DMS79 treated with DMSO at 0.1 percent for 48 hours (cell line): Measurements from ENCODE around the gene TACC3.

Experiments
- DNase-seq: peaks from one replicate; lab custom pipeline; 2025; lab: John Stamatoyannopoulos, UW

TACC3 gene

DNA sequence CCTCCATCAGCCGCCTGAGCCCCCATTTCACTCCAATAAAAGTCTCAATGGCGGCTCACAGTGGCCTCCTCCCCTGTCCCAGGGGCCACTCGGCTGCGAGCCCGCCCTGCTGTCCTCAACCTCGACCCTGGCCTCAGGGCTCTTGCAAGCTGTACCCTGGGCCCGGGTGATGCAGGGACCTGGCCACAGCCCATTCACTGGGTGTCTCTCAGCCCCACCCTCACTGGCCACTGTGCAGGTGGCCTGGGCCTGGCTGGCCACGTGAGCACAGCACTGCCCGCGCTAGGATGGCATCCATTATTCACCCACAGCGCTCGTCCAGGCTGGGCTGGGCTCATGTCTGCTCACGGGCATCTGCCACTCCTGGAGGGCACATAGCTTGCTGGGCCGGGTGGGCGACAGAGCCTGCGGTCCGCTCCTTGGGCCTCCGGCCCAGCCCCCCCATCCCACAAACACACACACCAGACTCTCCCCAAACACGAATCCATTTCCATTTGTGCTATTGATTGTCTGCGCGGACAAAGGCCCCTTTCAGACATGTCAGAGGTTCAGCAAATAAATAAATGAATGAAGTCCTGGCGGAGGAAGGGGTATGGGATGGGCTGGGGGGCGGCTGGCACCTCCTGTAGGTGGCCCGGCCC, 55.3 kb downstream of the TACC3 start:
- no peak for DNase-seq

DNA sequence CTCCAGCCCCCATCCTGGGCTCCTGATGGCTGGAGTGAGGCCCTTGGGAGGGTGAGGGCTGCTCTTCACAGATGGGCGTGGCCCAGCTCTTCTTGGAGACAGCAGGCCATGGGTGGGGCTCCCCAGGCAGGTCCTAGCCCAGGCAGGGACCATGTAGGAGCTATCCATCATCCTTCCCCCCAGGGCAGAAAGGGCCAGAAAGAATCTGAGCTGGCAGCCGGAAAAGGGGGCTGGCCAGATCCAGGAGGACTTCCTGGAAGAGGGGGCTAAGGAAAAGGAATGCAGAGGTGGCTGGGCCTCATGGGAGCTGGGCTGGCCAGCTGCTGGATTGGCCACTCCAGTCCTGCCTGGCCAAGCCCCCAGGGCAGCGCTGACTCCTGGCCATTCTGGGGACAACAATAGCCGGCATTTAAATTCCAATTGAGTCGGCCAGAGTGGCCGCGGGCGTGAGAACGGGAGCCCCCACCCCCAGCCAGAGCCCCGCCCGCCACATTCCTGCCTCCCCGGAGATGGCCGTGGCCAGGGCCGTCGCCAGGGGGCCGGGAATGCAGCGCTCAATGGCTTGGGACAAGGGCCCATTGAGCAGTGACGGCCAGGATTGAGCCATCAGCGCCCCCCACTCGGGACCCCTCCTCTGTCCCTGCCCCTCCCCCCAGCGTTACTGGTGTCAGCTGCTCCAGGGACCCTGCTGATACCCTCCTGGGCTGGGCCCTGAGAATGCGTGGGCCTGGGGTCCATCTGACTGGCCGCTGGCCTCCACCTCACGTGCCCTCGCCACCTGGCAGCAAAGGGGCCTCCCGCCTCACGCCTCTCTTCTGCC, 56.7 kb downstream of the TACC3 start:
- DNase-seq, result no peak

DNA sequence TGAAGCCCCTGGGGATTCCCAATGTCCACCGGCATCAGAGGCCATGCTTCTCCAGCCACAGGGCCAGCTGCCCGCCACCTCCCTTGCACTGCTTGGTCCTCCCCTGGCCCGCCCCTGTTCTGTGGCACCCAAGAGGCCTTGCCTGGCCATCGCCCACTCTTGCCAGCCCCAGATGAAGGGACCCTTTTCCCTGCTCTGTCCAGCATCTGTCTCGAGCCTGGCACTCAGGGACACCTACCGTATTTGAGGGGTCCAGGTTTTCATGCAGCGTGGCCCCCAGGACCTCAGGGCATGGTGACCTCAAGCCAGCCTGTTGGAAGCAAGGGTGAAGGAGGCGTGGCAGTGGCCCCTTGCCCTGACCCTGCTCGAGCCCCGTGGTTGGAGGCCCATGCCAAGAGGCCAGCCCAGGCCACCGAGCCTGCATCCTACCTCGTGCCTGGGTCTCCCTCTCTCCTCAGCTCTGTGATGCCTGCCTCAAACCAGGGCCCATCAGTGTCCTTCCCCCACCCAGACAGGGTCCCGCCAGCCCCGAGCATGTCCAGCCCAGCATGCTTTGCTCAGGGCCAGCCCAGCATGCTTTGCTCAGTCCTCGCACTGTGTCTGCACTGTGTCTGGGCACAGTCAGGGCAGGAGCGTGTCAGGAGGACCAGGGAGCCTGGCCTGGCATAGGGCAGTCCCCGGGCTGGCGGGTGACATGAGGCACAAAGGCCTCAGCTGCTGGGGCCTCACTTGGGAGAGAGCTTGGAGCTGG, 57.5 kb downstream of the TACC3 start:
- no peak for DNase-seq

- no peak for DNase-seq
These were observed 58.5 kb downstream of the TACC3 start for GRCh38 chr4:1779588-1780382.

DNA sequence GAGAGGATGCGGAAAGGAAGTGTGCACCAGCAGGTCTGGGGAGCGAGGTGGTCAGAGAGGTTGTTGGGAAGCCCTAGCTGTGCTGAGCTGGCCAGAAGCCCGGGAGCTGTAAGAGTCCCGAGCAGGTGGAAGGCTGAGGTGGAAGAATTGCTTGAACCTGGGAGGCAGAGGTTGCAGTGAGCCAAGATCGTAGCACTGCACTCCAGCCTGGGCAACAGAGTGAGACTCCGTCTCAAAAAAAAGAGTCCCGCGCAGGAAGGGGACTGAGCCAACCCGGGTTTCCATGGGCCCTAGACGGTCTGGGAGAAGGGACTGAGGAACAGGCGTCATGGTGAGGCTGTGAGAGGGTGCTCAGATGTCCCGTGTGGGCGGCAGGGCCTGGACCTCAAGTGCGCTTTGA, 59.1 kb downstream of the TACC3 start:
- DNase-seq, result no peak

- peak; percentile 11 for DNase-seq
These were observed 61.7 kb downstream of the TACC3 start for GRCh38 chr4:1783015-1783414.

DNA sequence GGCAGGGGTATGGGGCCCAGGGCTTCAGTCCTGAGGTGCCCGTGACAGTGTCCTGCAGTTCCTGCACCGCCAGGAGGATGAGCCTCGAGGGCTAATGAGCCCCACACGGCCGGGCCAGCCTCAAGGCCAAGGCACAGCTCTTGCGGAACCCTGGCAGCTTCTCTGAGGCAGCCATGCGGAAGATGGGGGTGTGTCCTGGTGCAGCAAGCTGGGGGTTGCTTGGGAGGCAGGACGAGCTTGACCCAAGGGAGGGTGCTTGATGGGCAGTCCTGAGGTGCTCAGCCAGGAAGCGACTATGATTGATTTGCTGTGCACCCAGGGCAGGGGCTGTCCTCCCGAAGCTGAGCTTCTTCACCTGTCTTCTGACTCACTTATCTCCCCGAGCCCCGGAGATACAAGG, 62.6 kb downstream of the TACC3 start:
- no peak for DNase-seq

DNA sequence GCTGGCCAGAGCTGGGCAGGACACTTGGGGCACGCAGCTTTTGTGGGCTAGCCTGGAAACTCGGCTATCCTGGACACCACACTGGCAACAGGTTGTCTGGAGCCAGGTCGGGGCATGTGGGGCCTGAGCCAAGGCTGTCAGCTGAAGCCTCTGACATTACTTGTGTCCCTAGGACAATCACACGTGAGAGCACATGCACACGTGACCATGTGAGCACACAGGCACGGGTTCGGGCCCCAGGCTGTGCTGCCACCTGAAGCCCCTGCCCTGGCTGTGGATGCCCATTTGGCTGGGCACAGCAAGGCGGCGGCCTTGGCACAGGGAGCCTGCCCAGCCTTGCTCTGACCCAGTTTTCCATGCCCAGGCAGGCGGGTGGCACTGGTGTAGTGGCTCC, 63.1 kb downstream of the TACC3 start:
- DNase-seq, result no peak

DNA sequence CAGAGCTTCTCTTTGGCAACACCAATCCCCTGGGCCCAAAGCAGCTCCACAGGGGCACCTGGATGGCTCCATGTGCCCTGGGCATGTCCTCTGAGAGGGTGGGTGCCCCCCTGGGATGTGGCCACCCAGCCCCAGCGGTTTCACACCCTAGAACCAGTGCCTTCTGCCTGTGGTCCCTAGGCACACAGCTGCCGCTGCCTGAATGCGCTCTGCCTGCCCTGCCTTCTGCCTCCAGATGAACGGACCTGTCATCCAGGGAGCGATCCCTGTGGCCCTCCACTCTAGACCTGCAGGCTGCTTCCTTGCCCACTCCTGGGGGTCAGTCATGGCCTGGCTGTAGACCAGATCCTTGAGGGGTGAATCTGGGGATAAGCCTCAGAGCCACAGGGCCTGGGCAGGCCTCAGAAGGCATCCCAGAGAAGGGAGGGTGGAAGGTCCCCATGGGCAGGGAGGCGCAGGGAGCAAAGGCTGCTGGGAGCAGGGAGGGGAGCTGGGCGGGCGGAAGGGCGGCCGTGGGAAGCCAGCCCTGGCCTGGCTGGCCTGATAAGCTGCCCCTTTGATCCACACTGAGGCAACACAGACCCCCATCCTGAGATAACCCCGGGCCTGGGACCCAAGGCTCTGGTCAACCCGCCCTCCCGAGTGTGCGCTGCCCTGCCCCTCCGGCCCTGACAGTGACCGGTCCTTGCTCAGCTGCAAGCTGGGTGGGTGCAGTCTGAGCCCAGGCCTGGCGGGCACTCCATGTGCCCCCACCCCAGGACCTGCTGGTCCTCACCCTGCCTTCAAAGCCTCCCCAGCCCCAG, 63.7 kb downstream of the TACC3 start:
- no peak for DNase-seq

DNA sequence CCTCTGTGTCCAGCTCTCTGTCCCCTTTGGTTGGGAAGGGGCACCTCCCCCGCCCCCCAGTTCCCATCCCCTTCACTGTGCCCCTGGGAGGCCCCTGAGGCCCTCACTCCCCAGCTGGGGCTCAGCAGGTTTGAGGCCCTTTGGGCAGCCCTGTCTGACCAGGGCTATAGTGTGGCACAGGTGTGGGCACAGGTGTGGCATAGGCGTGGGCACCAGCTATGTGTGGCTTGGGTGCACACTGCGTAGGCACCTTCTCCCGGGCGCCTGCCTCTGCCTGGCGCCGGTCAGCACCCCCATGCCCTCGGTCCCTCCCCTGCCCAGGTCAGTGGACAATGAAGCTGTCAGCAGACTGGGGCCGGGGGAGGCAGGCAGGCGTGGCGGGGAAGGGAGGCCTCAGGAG, 64.3 kb downstream of the TACC3 start:
- no peak for DNase-seq

DNA sequence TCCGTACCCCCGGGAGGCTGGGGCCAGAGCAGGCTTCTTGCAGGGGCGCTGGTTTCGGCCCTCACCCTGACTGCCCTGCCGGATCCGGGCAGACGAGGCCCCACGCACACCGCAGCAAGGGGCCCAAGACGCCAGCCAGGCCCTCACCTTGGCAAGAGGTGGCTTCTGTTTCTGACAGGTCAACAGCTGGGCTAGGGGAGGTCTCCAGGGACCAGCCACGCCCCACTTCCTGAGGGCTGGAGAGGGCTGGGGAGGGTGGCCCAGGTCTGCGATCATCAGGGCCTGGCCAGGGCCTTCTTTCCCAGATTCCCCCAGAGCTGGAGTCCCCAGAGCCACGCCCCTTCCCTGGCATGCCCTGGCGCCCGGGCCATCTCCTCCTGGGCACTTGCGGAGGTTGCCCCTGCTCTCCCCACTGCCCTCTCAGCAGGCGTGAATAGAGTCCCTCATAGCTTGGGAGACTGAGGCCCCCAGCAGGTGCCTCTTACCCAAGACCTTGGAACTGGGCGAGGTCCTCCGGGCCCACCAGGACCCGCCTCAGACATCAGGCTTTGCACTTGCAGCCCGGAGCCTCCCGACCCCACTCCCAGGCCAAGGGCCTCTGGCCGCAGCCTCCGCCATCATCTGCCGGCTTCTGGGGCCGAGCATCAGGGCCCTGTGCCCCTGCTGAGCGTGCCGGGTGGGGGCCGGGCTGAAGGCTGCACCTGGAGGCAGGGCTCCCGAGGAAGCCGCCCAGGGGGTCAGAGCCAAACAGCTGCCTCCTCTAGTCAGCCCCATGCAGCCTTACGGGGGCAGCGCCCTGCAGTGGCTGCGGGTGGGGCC, 65.4 kb downstream of the TACC3 start:
- no peak for DNase-seq

DNA sequence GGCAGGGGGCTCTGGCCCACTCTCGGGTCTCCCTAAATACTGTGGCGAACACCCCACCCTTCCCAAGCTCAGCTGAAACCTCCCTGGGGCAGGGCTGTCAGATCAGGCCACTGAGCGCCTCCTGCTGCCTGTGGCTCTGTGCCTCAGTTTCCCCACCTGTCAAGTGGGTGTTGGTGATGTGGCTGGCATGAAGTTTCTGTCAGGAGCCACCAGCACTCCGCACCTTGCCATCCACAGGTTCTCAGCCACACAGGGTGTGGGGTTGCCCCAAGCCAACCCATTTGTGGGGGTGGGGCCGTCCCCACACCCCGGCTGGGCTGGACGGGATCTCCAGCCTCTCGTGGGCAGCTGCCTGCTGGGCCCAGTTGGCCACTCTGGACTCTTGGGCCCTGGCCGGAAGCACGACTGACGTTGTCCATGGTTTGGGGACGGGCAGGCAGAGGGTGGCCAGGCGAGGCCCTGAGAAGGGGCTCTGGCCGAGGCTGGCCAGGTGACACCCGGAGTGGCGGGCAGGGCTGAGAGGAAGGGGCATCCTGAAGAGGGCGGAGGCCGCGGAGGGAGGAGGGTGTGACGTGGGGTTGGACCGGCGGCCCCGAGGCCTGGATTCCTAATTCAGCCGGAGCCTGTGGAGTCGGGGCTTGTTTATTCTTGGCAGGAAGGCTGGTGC, 66.2 kb downstream of the TACC3 start:
- DNase-seq, result no peak

DNA sequence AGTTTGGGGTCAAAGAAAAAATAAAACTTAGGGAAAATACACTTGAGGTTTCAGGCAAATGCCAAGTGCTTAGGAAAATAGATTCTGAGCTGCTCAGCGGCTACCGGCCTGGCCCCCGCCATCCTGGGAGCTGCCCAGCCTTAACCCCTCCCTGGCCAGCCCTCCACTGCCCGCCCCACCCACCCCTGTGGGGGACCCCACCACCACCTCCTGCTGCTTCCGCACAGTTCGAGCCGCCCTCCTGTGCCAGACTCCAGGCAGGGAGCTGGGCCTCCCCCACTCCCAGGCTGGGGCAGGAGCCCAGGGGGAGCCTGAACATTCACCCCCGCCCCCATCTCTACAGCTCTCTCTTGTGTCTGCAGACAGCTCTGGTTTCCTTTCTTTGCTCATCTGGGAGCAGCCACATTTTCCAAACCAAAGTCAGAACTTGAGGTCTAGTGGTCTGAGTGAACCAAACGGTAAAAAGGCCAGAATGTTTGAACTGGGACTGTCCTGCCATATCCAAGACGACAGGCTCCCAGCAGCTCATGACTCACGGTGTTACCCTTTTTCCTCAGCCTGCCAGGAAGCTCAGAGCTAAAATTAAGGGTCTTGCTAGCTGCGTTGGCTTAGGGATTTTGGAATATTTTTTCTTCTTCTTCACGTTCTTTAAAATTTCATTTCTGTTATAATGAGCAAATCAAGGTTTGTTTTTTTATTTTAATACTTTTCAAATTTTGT, 67.1 kb downstream of the TACC3 start:
- DNase-seq, result no peak

DNA sequence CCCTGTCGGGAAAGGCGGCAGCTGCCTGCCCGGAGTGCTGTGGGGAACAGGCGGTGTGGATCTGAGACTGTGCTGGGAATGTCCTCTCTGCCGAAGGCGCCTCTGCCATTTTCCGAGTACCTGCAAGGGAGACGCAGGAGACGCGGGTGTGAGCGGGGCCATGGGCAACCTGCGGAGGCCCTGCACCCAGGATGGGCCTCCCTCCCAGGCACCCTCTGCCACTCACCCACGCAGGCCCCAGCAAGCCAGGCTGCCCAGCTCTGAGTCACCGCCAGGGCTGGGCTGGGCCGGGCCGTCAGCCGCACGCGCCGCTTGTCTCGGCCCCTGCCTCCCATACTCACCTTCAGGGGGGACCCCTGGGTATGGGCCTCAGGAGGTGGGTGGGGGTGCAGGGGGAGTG, 68.2 kb downstream of the TACC3 start:
- DNase-seq, result no peak

DNA sequence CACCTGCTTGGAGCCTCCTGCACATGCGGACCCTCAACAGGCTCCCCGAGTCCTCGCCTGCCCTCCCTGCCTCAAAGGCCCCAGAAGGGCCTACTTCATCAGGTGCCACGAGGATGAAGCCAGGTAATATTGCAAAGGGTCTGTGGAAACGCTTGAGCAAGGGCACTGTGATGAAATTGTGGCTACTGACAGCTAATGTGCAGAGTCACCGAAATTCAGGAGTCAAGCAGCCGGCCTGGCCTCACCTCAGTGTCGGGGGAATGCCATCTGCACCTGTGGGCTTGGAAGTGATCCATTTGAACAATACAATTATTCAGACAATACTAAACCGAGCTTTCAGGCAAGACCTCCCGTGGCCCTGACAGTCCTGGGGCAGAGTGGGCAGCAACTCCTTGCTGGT, 68.7 kb downstream of the TACC3 start:
- DNase-seq, result no peak

GRCh38 chr4:1792158-1792831, 71.0 kb downstream of the TACC3 start:
- no peak for DNase-seq

GRCh38 chr4:1792832-1793495, 71.6 kb downstream of the TACC3 start, which contains the start of gene FGFR3:
Gene FGFR3, plus strand, starts transcription at chr4:1793293. Its CDS starts 642 bp downstream, at chr4:1793935.
- DNase-seq, result no peak

- no peak for DNase-seq
These were observed 72.1 kb downstream of the TACC3 start for GRCh38 chr4:1793496-1793840.
